Measurements from ENCODE around the gene DNAJC1.

- TF ChIP-seq CTCF (IDR thresholded peaks at IDR 0.05; ENCODE audit: low read length) (no peak), EZH2phosphoT487 (IDR thresholded peaks at IDR 0.05; ENCODE audit: low read length) (no peak)
Measured at GRCh38 chr10:21990449-21990848, 13.1 kb downstream of the DNAJC1 start.
